NCI-H2227 (cell line): ENCODE results near the gene RAB23.

Experiments used
- DNase-seq: peaks from one replicate; lab custom pipeline; 2025; ENCODE audit not compliant: unreplicated experiment; lab: John Stamatoyannopoulos, UW

The RAB23 gene

DNA sequence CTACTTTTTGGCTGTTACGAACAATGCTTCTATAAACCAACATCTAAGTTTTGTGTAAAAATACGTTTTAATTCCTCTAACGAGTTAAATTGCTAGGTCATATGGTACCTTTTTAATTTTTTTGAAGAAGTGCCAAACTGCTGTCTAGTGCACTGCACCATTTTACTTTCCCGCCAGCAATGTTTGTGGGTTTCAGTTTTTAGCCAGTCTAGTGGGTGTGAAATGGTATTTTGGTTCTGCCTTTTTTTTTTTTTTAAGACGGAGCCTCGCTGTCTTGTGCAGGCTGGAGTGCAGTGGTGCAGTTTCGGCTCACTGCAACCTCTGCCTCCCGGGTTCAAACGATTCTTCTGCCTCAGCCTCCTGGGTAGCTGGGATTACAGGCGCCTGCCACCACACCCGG lies 84.1 kb downstream of the RAB23 start:
- DNase-seq = no peak

DNA sequence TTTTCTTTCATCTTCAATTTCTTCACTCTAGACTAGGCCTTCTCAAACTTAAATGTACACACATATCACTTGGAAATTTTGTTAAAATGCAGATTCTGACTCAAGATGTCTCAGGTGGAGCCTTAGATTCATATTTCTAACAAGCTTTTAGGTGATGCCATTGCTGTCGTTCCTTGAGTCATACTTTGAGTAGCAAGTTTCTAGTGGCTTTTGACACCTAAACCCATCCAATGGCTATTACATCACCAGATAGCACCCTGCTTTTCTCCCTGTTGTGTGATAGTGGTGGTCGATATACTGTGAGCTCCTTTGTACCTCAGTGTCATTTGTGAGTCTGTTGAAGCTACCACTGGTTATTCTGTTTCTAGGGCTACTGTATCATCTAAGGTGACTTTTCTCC lies 84.8 kb downstream of the RAB23 start:
- no peak for DNase-seq
